ENCODE data around the gene RNF217.

RNF217 gene

GRCh38 chr6:125129354-125129753, 167.1 kb downstream of the RNF217 start:
- DNase-seq (ENCODE audit: low spot score): no peak

- DNase-seq (ENCODE audit: low spot score): no peak
Measured at GRCh38 chr6:125132058-125132457, 169.8 kb downstream of the RNF217 start.

- DNase-seq (ENCODE audit: low spot score): no peak
Measured at GRCh38 chr6:125136378-125136777, 174.1 kb downstream of the RNF217 start.

- no peak for DNase-seq (ENCODE audit: low spot score)
Measured at GRCh38 chr6:125138083-125138482, 175.8 kb downstream of the RNF217 start.

DNA sequence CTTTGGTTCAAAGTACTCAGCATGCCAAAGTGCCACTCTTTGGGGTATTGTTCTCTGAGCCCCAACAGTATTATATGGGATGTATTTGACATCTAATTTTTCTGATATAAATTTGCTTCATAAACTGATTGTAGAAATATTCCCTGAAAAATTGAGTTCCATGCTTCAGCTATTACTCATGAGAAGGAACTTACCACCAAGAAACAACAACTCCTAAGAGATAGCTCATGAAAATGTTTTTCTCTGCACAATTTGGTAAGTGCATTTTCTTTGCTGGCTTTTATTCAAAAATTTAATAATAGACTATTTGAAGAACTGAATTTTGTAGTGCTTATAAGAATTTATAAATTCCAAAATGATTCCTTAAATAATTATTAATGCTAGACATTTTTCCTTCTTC, 178.6 kb downstream of the RNF217 start:
- no peak for DNase-seq (ENCODE audit: low spot score)

Data from iPS-NIHi11 (cell line).